Karpas-422 (cell line): ENCODE data around the gene FAIM. TPM values are rescaled to one million over a fixed set of nuclear protein-coding genes. Genes with fewer than 3 reads are reported as not detected.

ENCODE experiments used
- DNase-seq: peaks from one replicate; pipeline ENCODE4 v3.0.0-alpha.2; 2015
- H2AFZ ChIP-seq: fragments of 200-600 bp; sonication (generic); 2 replicates; pipeline ENCODE4 v1.6.1; 2014; ENCODE audit warnings: antibody characterized with exemption, low read length, mixed read lengths
- H3K27ac ChIP-seq: fragments of 200-600 bp; sonication (generic); 2 replicates; pipeline ENCODE4 v1.5.1; 2014; ENCODE audit warnings: mild to moderate bottlenecking, low read length, moderate library complexity
- H3K27me3 ChIP-seq: fragments of 200-600 bp; sonication (generic); 2 replicates; pipeline ENCODE4 v1.6.1; 2014; ENCODE audit warnings: low read length, mixed read lengths
- H3K36me3 ChIP-seq: fragments of 200-600 bp; sonication (generic); 2 replicates; pipeline ENCODE4 v1.6.1; 2014; ENCODE audit warnings: low read length, mixed read lengths; ENCODE audit not compliant: insufficient read depth
- H3K4me1 ChIP-seq: fragments of 200-600 bp; sonication (generic); 2 replicates; pipeline ENCODE4 v1.6.1; 2014; ENCODE audit warnings: mild to moderate bottlenecking, low read length, mixed read lengths
- H3K4me2 ChIP-seq: fragments of 200-600 bp; sonication (generic); 2 replicates; pipeline ENCODE4 v1.6.1; 2014; ENCODE audit warnings: low read length, low read depth, mild to moderate bottlenecking; ENCODE audit not compliant: poor library complexity, severe bottlenecking
- H3K4me3 ChIP-seq: fragments of 200-600 bp; sonication (generic); 2 replicates; pipeline ENCODE4 v1.5.1; 2014; ENCODE audit warnings: mild to moderate bottlenecking, antibody characterized with exemption, low read length, mixed read lengths
- H3K79me2 ChIP-seq: fragments of 200-600 bp; sonication (generic); 2 replicates; pipeline ENCODE4 v1.6.1; 2014; ENCODE audit warnings: mild to moderate bottlenecking, low read length, mixed read lengths
- H3K9ac ChIP-seq: fragments of 200-600 bp; sonication (generic); 2 replicates; pipeline ENCODE4 v1.6.0; 2014; ENCODE audit warnings: low read length
- H3K9me2 ChIP-seq: fragments of 200-600 bp; sonication (generic), shearing (Covaris generic); replicated peaks from 2 replicates; pipeline ENCODE4 v1.6.0; 2014; ENCODE audit warnings: mild to moderate bottlenecking, low read length, moderate library complexity; ENCODE audit not compliant: insufficient read depth
- H3K9me3 ChIP-seq: fragments of 300-700, 200-600 bp; sonication (generic); 2 replicates; pipeline ENCODE4 v1.6.1; 2014; ENCODE audit warnings: low read length, mixed read lengths
- H4K20me1 ChIP-seq: fragments of 200-600 bp; sonication (generic); 2 replicates; pipeline ENCODE4 v1.6.1; 2014; ENCODE audit warnings: mild to moderate bottlenecking, antibody characterized with exemption, low read length, low read depth; ENCODE audit not compliant: insufficient read depth
- total RNA-seq: library from RNA; depleted of rRNA; stranded (reverse); fragments of >200 nt; shearing (Covaris generic); gene quantifications from 2 replicates; pipeline ENCODE4 v1.2.3, GENCODE V29; 2014; ENCODE audit warnings: low replicate concordance

Gene FAIM
- total RNA-seq, 1 experiment from 2014 or later: 39.2 TPM

GRCh38 chr3:138620431-138620830 is 11.9 kb downstream of the FAIM start:
- no peak overlapping the region for H3K4me3 ChIP-seq
- H3K9me2 ChIP-seq: no peaks in the 10 kb centered on the region
- H3K9me3 ChIP-seq: no peaks in the 10 kb centered on the region
- peaks cover 12% of the 10 kb centered on the region; the same call in 1 of the 2 replicates for H3K36me3 ChIP-seq
- H3K79me2 ChIP-seq: peaks cover 88% of the 10 kb centered on the region
- H3K9ac ChIP-seq: no peak overlapping the region
- H3K27ac ChIP-seq: no peak overlapping the region
- H3K4me1 ChIP-seq: peaks cover 18% of the 10 kb centered on the region
- no peak overlapping the region for H3K4me2 ChIP-seq
- H2AFZ ChIP-seq: no peak overlapping the region
- H3K27me3 ChIP-seq: no peaks in the 10 kb centered on the region
- H4K20me1 ChIP-seq: no peaks in the 10 kb centered on the region
- no peak for DNase-seq

GRCh38 chr3:138624518-138624917 is 15.9 kb downstream of the FAIM start:
- Histone ChIP-seq H4K20me1 (no peaks in the 10 kb centered on the region), H3K4me1 (peaks cover 6% of the 10 kb centered on the region), H3K9me2 (no peaks in the 10 kb centered on the region), H3K9ac (no peak overlapping the region), H3K36me3 (peaks cover 28% of the 10 kb centered on the region; the same call in 1 of the 2 replicates), H3K4me2 (no peak overlapping the region), H2AFZ (no peak overlapping the region), H3K9me3 (no peaks in the 10 kb centered on the region), H3K27me3 (no peaks in the 10 kb centered on the region), H3K4me3 (no peak overlapping the region), H3K79me2 (peaks cover 77% of the 10 kb centered on the region), H3K27ac (no peak overlapping the region)
- no peak for DNase-seq

GRCh38 chr3:138625707-138626365 is 17.3 kb downstream of the FAIM start:
- Histone ChIP-seq H3K9me3 (no peaks in the 10 kb centered on the region), H3K4me1 (0 out of 2 replicates have a peak, but pooled peaks cover 5% of the 10 kb centered on the region), H3K4me3 (no peak overlapping the region), H3K36me3 (peaks cover 31% of the 10 kb centered on the region; the same call in 1 of the 2 replicates), H3K9me2 (no peaks in the 10 kb centered on the region), H3K4me2 (no peak overlapping the region), H3K27ac (no peak overlapping the region), H3K9ac (no peak overlapping the region), H2AFZ (no peak overlapping the region), H3K79me2 (peaks cover 66% of the 10 kb centered on the region), H4K20me1 (no peaks in the 10 kb centered on the region), H3K27me3 (no peaks in the 10 kb centered on the region)
- no peak for DNase-seq

DNA sequence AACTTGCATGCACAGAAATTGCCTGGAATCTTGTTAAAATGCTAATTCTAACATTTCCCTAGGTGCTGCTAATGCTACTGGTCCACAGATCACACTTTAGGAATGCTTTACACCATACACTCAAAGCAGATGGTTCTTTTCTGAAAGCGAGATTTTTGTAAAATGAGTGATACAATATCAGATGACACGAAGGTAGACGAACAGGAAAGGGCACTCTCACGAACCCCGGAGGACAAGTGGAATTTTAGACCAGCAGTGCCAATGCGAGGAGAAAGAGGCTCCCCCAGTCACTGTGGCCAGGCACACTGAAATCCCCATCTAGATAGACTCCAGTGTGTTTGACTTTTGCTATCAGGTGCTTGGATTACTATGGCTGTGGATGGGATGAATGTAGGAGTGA is 21.0 kb downstream of the FAIM start:
- Histone ChIP-seq H3K9me2 (no peaks in the 10 kb centered on the region), H3K27ac (no peak overlapping the region), H3K9me3 (no peaks in the 10 kb centered on the region), H4K20me1 (no peaks in the 10 kb centered on the region), H2AFZ (no peak overlapping the region), H3K27me3 (no peaks in the 10 kb centered on the region), H3K4me2 (no peak overlapping the region), H3K4me1 (0 out of 2 replicates have a peak, but pooled peaks cover 5% of the 10 kb centered on the region), H3K9ac (no peak overlapping the region), H3K36me3 (peaks cover 40% of the 10 kb centered on the region; the same call in 1 of the 2 replicates), H3K4me3 (no peak overlapping the region), H3K79me2 (peaks cover 31% of the 10 kb centered on the region)
- no peak for DNase-seq

GRCh38 chr3:138638641-138639040 is 30.1 kb downstream of the FAIM start:
- no peak for DNase-seq
- no peaks in the 10 kb centered on the region for H3K27me3 ChIP-seq
- no peaks in the 10 kb centered on the region for H4K20me1 ChIP-seq
- H3K9ac ChIP-seq: no peak overlapping the region
- H3K36me3 ChIP-seq: peaks cover 22% of the 10 kb centered on the region
- H3K9me3 ChIP-seq: no peaks in the 10 kb centered on the region
- peaks cover 8% of the 10 kb centered on the region for H3K4me1 ChIP-seq
- H3K9me2 ChIP-seq: no peaks in the 10 kb centered on the region
- no peak overlapping the region for H3K27ac ChIP-seq
- H2AFZ ChIP-seq: no peak overlapping the region
- no peak overlapping the region for H3K4me3 ChIP-seq
- H3K4me2 ChIP-seq: no peak overlapping the region
- H3K79me2 ChIP-seq: no peaks in the 10 kb centered on the region

DNA sequence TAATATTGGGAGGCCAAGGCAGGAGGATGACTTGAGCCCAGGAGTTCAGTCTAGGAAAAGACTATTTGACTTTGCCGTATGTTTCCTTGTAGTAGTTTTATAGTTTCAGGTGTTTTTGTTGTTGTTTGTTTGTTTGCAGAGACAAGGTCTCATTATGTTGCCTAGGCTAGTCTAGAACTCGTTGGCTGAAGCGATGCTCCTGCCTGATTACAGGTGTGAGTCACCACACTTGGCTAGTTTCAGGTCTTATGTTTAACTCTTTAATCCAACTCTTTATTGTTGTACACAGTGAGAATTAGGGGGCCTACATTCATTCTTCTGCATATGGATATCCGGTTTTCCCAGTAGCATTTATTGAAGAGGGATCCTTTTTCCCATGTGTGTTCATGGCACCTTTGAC is 32.0 kb downstream of the FAIM start:
- Histone ChIP-seq H3K4me1 (peaks cover 8% of the 10 kb centered on the region), H3K9ac (no peak overlapping the region), H3K36me3 (peaks cover 11% of the 10 kb centered on the region), H3K9me3 (no peaks in the 10 kb centered on the region), H3K79me2 (no peaks in the 10 kb centered on the region), H3K9me2 (no peaks in the 10 kb centered on the region), H2AFZ (no peak overlapping the region), H3K27me3 (no peaks in the 10 kb centered on the region), H4K20me1 (no peaks in the 10 kb centered on the region), H3K4me2 (no peak overlapping the region), H3K27ac (no peak overlapping the region), H3K4me3 (no peak overlapping the region)
- no peak for DNase-seq

GRCh38 chr3:138642226-138642926 is 33.8 kb downstream of the FAIM start:
- Histone ChIP-seq H3K4me1 (peaks cover 8% of the 10 kb centered on the region), H3K4me3 (no peak overlapping the region), H3K79me2 (no peaks in the 10 kb centered on the region), H4K20me1 (no peaks in the 10 kb centered on the region), H3K27ac (peak overlapping the region; percentile 18; the same call in 1 of the 2 replicates), H2AFZ (no peak overlapping the region), H3K9me2 (no peaks in the 10 kb centered on the region), H3K9ac (no peak overlapping the region), H3K9me3 (no peaks in the 10 kb centered on the region), H3K4me2 (no peak overlapping the region), H3K36me3 (peaks cover 4% of the 10 kb centered on the region; the same call in 1 of the 2 replicates), H3K27me3 (no peaks in the 10 kb centered on the region)
- peak; percentile 49 for DNase-seq

- Histone ChIP-seq H3K9me2 (no peaks in the 10 kb centered on the region), H4K20me1 (no peaks in the 10 kb centered on the region), H3K4me3 (no peak overlapping the region), H3K27me3 (no peaks in the 10 kb centered on the region), H3K9ac (no peak overlapping the region), H3K4me2 (no peak overlapping the region), H3K36me3 (peaks cover 4% of the 10 kb centered on the region; the same call in 1 of the 2 replicates), H3K27ac (no peak overlapping the region), H3K9me3 (no peaks in the 10 kb centered on the region), H3K79me2 (no peaks in the 10 kb centered on the region), H3K4me1 (peaks cover 8% of the 10 kb centered on the region), H2AFZ (no peak overlapping the region)
- DNase-seq: no peak
Observed at GRCh38 chr3:138642927-138643253, 34.3 kb downstream of the FAIM start.
